CD14-positive monocyte (primary cell): Measurements from ENCODE around the gene RIPOR1. TPM values are rescaled to one million over a fixed set of nuclear protein-coding genes. Genes with fewer than 3 reads are reported as not detected.

Experiments used
- DNase-seq, 3 donors: peaks; one replicate each; pipeline ENCODE4 v3.0.0-alpha.2; 2011 to 2022
- H2AFZ ChIP-seq: 2 replicates; pipeline ENCODE4 v1.6.0; 2012; ENCODE audit warnings: mild to moderate bottlenecking, low read depth, low read length, inconsistent platforms; ENCODE audit not compliant: insufficient read depth, poor library complexity, severe bottlenecking
- H3K27ac ChIP-seq, 2 donors: 1 replicate in 1 of 2; 2 replicates in 1 of 2; pipeline ENCODE4 v1.5.1; 2012 to 2013; ENCODE audit warnings: low read length in 2 of 2, control low read depth in 1 of 2, inconsistent platforms in 1 of 2, low read depth in 1 of 2, mild to moderate bottlenecking in 1 of 2
- H3K27me3 ChIP-seq, 2 donors: one replicate each; pipeline versions ENCODE4 v1.6.0 to v1.6.1; 2011 to 2013; ENCODE audit warnings: low read length in 2 of 2; ENCODE audit not compliant: control insufficient read depth in 2 of 2, insufficient read depth in 2 of 2
- H3K36me3 ChIP-seq, 2 donors: replicated peaks in 1 of 2; 1 replicate in 1 of 2; 2 replicates in 1 of 2; pipeline versions ENCODE4 v1.5.1 to v1.6.1; 2012 to 2013; ENCODE audit warnings: low read length in 2 of 2, control low read depth in 1 of 2, inconsistent platforms in 1 of 2, mild to moderate bottlenecking in 1 of 2; ENCODE audit not compliant: insufficient read depth in 2 of 2, control insufficient read depth in 1 of 2
- H3K4me1 ChIP-seq, 2 donors: 1 replicate in 1 of 2; 2 replicates in 1 of 2; pipeline versions ENCODE4 v1.5.1 to v1.6.1; 2012 to 2013; ENCODE audit warnings: low read length in 2 of 2, control low read depth in 1 of 2, inconsistent platforms in 1 of 2, mild to moderate bottlenecking in 1 of 2, moderate library complexity in 1 of 2; ENCODE audit not compliant: insufficient read depth in 2 of 2, control insufficient read depth in 1 of 2
- H3K4me2 ChIP-seq: replicated peaks from 2 replicates; pipeline ENCODE3; 2012; ENCODE audit warnings: low read length, moderate library complexity, mild to moderate bottlenecking; ENCODE audit not compliant: poor library complexity, severe bottlenecking; ENCODE audit errors: extremely low read depth
- H3K4me3 ChIP-seq, 3 experiments: fragments of 200-600 bp in 1 of 3; sonication (generic) in 1 of 3; replicated peaks in 1 of 3; 1 replicate in 2 of 3; 2 replicates in 1 of 3; pipeline ENCODE4 v1.5.1; 2011 to 2013; ENCODE audit warnings: low read length in 3 of 3, mild to moderate bottlenecking in 3 of 3, control low read depth in 2 of 3, low read depth in 2 of 3, inconsistent platforms in 1 of 3, moderate library complexity in 1 of 3
- H3K79me2 ChIP-seq: 2 replicates; pipeline ENCODE4 v1.6.0; 2012; ENCODE audit warnings: mild to moderate bottlenecking, control low read depth, inconsistent platforms, low read length, moderate library complexity; ENCODE audit not compliant: insufficient read depth
- H3K9ac ChIP-seq: 2 replicates; pipeline ENCODE4 v1.6.0; 2017; ENCODE audit warnings: low read length, mild to moderate bottlenecking; ENCODE audit not compliant: insufficient read depth, poor library complexity, severe bottlenecking
- H3K9me3 ChIP-seq, 2 donors: replicated peaks in 1 of 2; 1 replicate in 1 of 2; 2 replicates in 1 of 2; pipeline versions ENCODE4 v1.5.1 to v1.6.1; 2012 to 2013; ENCODE audit warnings: low read length in 2 of 2, control low read depth in 1 of 2; ENCODE audit not compliant: control insufficient read depth in 1 of 2, insufficient read depth in 1 of 2
- H4K20me1 ChIP-seq: 2 replicates; pipeline ENCODE4 v1.6.0; 2012; ENCODE audit warnings: mild to moderate bottlenecking, low read length, control low read depth, moderate library complexity; ENCODE audit not compliant: insufficient read depth
- H3K27ac Mint-ChIP-seq, 7 donors: one replicate each; pipeline ENCODE4 v1.8.0; 2020; ENCODE audit warnings: mild to moderate bottlenecking in 7 of 7, mixed read lengths in 7 of 7, moderate library complexity in 6 of 7, inconsistent platforms in 2 of 7
- H3K27me3 Mint-ChIP-seq, 3 donors: one replicate each; pipeline ENCODE4 v1.8.0; 2021 to 2022; ENCODE audit warnings: low read depth in 3 of 3, mild to moderate bottlenecking in 3 of 3, mixed read lengths in 3 of 3, moderate library complexity in 3 of 3, inconsistent platforms in 1 of 3
- H3K36me3 Mint-ChIP-seq, 2 donors: one replicate each; pipeline ENCODE4 v1.8.0; 2020; ENCODE audit warnings: mixed read lengths in 2 of 2, inconsistent platforms in 1 of 2, mild to moderate bottlenecking in 1 of 2
- H3K4me1 Mint-ChIP-seq: one replicate; pipeline ENCODE4 v1.8.0; 2020; ENCODE audit warnings: mild to moderate bottlenecking, mixed read lengths
- H3K4me3 Mint-ChIP-seq, 2 donors: one replicate each; pipeline ENCODE4 v1.8.0; 2020; ENCODE audit warnings: mild to moderate bottlenecking in 2 of 2, mixed read lengths in 2 of 2, moderate library complexity in 1 of 2
- H3K9me3 Mint-ChIP-seq, 7 donors: one replicate each; pipeline ENCODE4 v1.8.0; 2020 to 2022; ENCODE audit warnings: mixed read lengths in 7 of 7, mild to moderate bottlenecking in 6 of 7, moderate library complexity in 6 of 7, inconsistent platforms in 2 of 7
- WGBS: methylation state at CpG from one replicate; pipeline ENCODE4 v1.1.5; 2013; ENCODE audit warnings: missing lambda C conversion rate; ENCODE audit not compliant: insufficient coverage; 5-methylcytosine and 5-hydroxymethylcytosine counted together
- intact Hi-C, 2 donors: fragments of 100-400 bp; cut with micrococcal nuclease; formaldehyde crosslinking; loops; one replicate each; pipeline versions ENCODE4 v1.15.0 to v1.15.1; 2023
- polyA plus RNA-seq, 3 donors: library from polyadenylated mRNA; depleted of rRNA in 1 of 3; unstranded in 2 of 3; stranded (reverse) in 1 of 3; fragments of 300-500 nt in 2 of 3; fragments of >200 nt in 1 of 3; fragmentation: Illumina TruSeq in 2 of 3; gene quantifications; 1 replicate in 2 of 3; 2 replicates in 1 of 3; pipeline ENCODE4 v1.2.3, GENCODE V29; 2012 to 2021
- TF ChIP-seq, protein P1 (sequence below): fragments of 200-600 bp; IDR thresholded peaks from one replicate; pipeline ENCODE4 v1.8.0; 2022; ENCODE audit warnings: antibody characterized with exemption, mild to moderate bottlenecking

RIPOR1 gene
- polyA plus RNA-seq, 3 donors, result 8.6 to 115 (median 17.5) TPM

GRCh38 chr16:67521095-67521804 lies 7.4 kb upstream of the RIPOR1 start:
- Mint-ChIP-seq H3K36me3 (peaks cover 0 to 6% of the 10 kb centered on the region in 2 donors), H3K27me3 (peaks cover 6 to 16% (median 10%) of the 10 kb centered on the region in 3 donors), H3K4me3 (peak overlapping the region; percentile 82 to 91), H3K9me3 (peaks cover 0 to 3% (median 0%) of the 10 kb centered on the region in 7 donors), H3K4me1 (peaks cover 45% of the 10 kb centered on the region), H3K27ac (peak overlapping the region; percentile 99 to 100 (median 100))
- Histone ChIP-seq H3K4me3 (peak overlapping the region; percentile 47 to 75 (median 49)), H3K79me2 (no peaks in the 10 kb centered on the region), H4K20me1 (no peaks in the 10 kb centered on the region), H3K27me3 (no peaks in the 10 kb centered on the region), H3K36me3 (no peaks in the 10 kb centered on the region), H2AFZ (peak overlapping the region; percentile 63), H3K9me3 (no peaks in the 10 kb centered on the region), H3K4me2 (peak overlapping the region; percentile 88), H3K9ac (peak overlapping the region; percentile 85), H3K4me1 (peaks cover 40 to 44% of the 10 kb centered on the region in 2 donors), H3K27ac (peak overlapping the region; percentile 99)
- intact Hi-C loops, result loop anchor here in 1 of 2 donors (5.0 to 10.0 kb wide), 2 partner anchors 41 to 144 kb away; partner anchors contain the start of genes ACD, C16orf86, CTCF and ENKD1
- 2% methylated on average over 15 of the region's 25 CpGs for WGBS
- DNase-seq, result peak; percentile 98
- TF ChIP-seq, protein P1, sequence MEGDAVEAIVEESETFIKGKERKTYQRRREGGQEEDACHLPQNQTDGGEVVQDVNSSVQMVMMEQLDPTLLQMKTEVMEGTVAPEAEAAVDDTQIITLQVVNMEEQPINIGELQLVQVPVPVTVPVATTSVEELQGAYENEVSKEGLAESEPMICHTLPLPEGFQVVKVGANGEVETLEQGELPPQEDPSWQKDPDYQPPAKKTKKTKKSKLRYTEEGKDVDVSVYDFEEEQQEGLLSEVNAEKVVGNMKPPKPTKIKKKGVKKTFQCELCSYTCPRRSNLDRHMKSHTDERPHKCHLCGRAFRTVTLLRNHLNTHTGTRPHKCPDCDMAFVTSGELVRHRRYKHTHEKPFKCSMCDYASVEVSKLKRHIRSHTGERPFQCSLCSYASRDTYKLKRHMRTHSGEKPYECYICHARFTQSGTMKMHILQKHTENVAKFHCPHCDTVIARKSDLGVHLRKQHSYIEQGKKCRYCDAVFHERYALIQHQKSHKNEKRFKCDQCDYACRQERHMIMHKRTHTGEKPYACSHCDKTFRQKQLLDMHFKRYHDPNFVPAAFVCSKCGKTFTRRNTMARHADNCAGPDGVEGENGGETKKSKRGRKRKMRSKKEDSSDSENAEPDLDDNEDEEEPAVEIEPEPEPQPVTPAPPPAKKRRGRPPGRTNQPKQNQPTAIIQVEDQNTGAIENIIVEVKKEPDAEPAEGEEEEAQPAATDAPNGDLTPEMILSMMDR, result peak; percentile 93

DNA sequence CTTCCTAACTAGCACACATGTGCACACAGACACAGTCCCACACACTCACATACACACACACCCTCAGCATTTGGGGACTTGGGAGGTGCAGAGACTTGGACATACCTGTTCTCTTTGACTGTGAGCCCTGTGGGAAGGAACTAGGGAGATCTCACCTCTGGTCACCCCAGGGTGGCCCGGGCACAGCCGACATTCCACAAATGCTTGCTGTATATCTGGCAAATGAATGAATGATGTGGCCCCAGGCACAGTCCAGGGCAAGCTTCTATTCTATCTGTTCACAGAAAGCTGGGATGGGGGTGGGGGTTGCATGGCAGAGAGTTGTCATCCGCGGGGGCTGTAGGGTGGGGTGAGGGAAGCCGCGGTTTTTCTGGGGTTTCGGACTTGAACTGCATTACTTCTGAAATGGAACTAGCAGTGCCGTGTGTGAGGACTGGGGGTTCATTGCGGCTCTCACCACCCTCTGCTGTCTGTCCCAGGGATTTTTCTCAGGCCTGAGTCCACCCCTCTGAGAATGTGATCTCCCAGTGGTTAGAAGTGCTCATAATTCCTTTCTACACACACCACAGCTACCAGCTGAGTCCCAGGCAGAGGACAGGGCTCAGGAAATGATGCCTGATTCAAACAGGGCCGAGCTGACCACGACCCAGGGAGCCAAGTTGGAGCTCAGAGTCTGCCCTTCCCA lies 3.3 kb upstream of the RIPOR1 start:
- Mint-ChIP-seq H3K4me3 (peak overlapping the region in 1 of 2 donors; percentile 48), H3K27ac (peak overlapping the region in 1 of 7 donors; percentile 11), H3K36me3 (peaks cover 4 to 5% of the 10 kb centered on the region in 2 donors), H3K4me1 (peaks cover 22% of the 10 kb centered on the region), H3K9me3 (peaks cover 0 to 3% (median 0%) of the 10 kb centered on the region in 7 donors), H3K27me3 (peaks cover 10 to 26% (median 19%) of the 10 kb centered on the region in 3 donors)
- no peaks in the 10 kb centered on the region for H3K27me3 ChIP-seq
- WGBS, result 52% methylated on average over 9 of the region's 11 CpGs
- no peak overlapping the region for H3K4me3 ChIP-seq
- no peaks in the 10 kb centered on the region for H3K36me3 ChIP-seq
- no peak overlapping the region for H3K27ac ChIP-seq
- intact Hi-C loops, result loop anchor here (5.0 to 10.0 kb wide), 2 partner anchors 37 to 139 kb away; partner anchors contain the start of genes ACD (in 1 of the 2), C16orf86 (in 1 of the 2), CTCF (in 1 of the 2) and ENKD1 (in 1 of the 2)
- peaks cover 7% of the 10 kb centered on the region for H4K20me1 ChIP-seq
- peaks cover 15% of the 10 kb centered on the region for H3K79me2 ChIP-seq
- H3K4me2 ChIP-seq, result no peak overlapping the region
- no peak overlapping the region for H2AFZ ChIP-seq
- DNase-seq, result no peak
- H3K9me3 ChIP-seq, result no peaks in the 10 kb centered on the region
- TF ChIP-seq, protein P1, result no peak
- H3K4me1 ChIP-seq, result peaks cover 14 to 35% of the 10 kb centered on the region in 2 donors
- H3K9ac ChIP-seq, result no peak overlapping the region
